CD4-positive, alpha-beta memory T cell (primary cell): Measurements from ENCODE around the gene ALDH8A1. TPM values are rescaled to one million over a fixed set of nuclear protein-coding genes. Genes with fewer than 3 reads are reported as not detected.
A peak's percentile ranks its signal among the peaks of the same experiment; 100 is the strongest.
"Not testable (repeated sequence)": the region's sequence is repeated elsewhere in the genome, so short reads cannot be mapped to it uniquely, and the experiment has no call there.

Experiments
- CTCF ChIA-PET: fragments of 350-600 bp; sonication (Branson Sonifier 250); formaldehyde crosslinking; loops from one replicate; lab custom pipeline; 2021; ENCODE audit warnings: inconsistent platforms; ENCODE audit not compliant: partially characterized antibody; lab: Charles Lee
- POLR2A ChIA-PET: fragments of 350-600 bp; sonication (Branson Sonifier 250); formaldehyde crosslinking; loops from one replicate; lab custom pipeline; 2021; ENCODE audit not compliant: partially characterized antibody; lab: Charles Lee
- DNase-seq, 5 donors: peaks; one replicate each; pipeline versions ENCODE4 v3.0.0 to v3.0.0-alpha.2; 2020 to 2022; ENCODE audit warnings: mixed read lengths in 1 of 5
- H3K27ac ChIP-seq: one replicate; pipeline ENCODE4 v1.7.0; 2013; ENCODE audit warnings: low read depth, low read length
- H3K27me3 ChIP-seq: 2 replicates; pipeline ENCODE4 v1.7.0; 2013; ENCODE audit warnings: mild to moderate bottlenecking, low read length, moderate library complexity; ENCODE audit not compliant: insufficient read depth
- H3K36me3 ChIP-seq: 2 replicates; pipeline ENCODE4 v1.7.0; 2013; ENCODE audit warnings: mild to moderate bottlenecking, low read length, moderate library complexity; ENCODE audit not compliant: insufficient read depth
- H3K4me1 ChIP-seq: 2 replicates; pipeline ENCODE4 v1.7.0; 2013; ENCODE audit warnings: mild to moderate bottlenecking, low read length, moderate library complexity; ENCODE audit not compliant: insufficient read depth
- H3K4me3 ChIP-seq, 2 donors: one replicate each; pipeline ENCODE4 v1.7.0; 2013; ENCODE audit warnings: low read length in 2 of 2, mild to moderate bottlenecking in 1 of 2
- H3K9me3 ChIP-seq, 2 donors: one replicate each; pipeline ENCODE4 v1.7.0; 2013; ENCODE audit warnings: low read length in 2 of 2, control low read depth in 1 of 2; ENCODE audit not compliant: control insufficient read depth in 1 of 2
- H3K27ac Mint-ChIP-seq, 7 donors: one replicate each; pipeline ENCODE4 v1.8.0; 2020 to 2021; ENCODE audit warnings: mixed read lengths in 7 of 7, mild to moderate bottlenecking in 6 of 7, inconsistent platforms in 3 of 7, moderate library complexity in 3 of 7
- H3K27me3 Mint-ChIP-seq, 2 donors: one replicate each; pipeline ENCODE4 v1.8.0; 2020 to 2021; ENCODE audit warnings: mixed read lengths in 2 of 2
- H3K36me3 Mint-ChIP-seq, 2 donors: one replicate each; pipeline ENCODE4 v1.8.0; 2020 to 2021; ENCODE audit warnings: mixed read lengths in 2 of 2, inconsistent platforms in 1 of 2, mild to moderate bottlenecking in 1 of 2
- H3K4me1 Mint-ChIP-seq, 4 donors: one replicate each; pipeline ENCODE4 v1.8.0; 2020 to 2021; ENCODE audit warnings: mixed read lengths in 4 of 4, mild to moderate bottlenecking in 1 of 4
- H3K4me3 Mint-ChIP-seq, 8 donors: one replicate each; pipeline ENCODE4 v1.8.0; 2020 to 2021; ENCODE audit warnings: mixed read lengths in 8 of 8, mild to moderate bottlenecking in 7 of 8, moderate library complexity in 6 of 8, inconsistent platforms in 3 of 8
- H3K9me3 Mint-ChIP-seq, 8 donors: one replicate each; pipeline ENCODE4 v1.8.0; 2020 to 2021; ENCODE audit warnings: mixed read lengths in 8 of 8, mild to moderate bottlenecking in 5 of 8, inconsistent platforms in 3 of 8, moderate library complexity in 1 of 8
- intact Hi-C: fragments of 100-400 bp; cut with micrococcal nuclease; formaldehyde crosslinking; loops from one replicate; pipeline ENCODE4 v1.15.1; 2023
- polyA plus RNA-seq, 2 donors: library from polyadenylated mRNA; unstranded; fragments of 300-500 nt; fragmentation: Illumina TruSeq; gene quantifications; one replicate each; pipeline ENCODE4 v1.2.3, GENCODE V29; 2021
- total RNA-seq, 2 experiments: library from RNA; stranded (reverse); gene quantifications; one replicate each; pipeline ENCODE4 v1.2.3, GENCODE V29; 2021

The ALDH8A1 gene
- total and polyA plus RNA-seq, 4 experiments from 2014 or later = 2.2 TPM; not detected in 2

- H3K27me3 ChIP-seq = no peaks in the 10 kb centered on the region
- H3K4me3 Mint-ChIP-seq = no peak overlapping the region
- H3K36me3 ChIP-seq = no peaks in the 10 kb centered on the region
- intact Hi-C loops = no loop called here
- no peaks in the 10 kb centered on the region for H3K4me1 ChIP-seq
- peaks cover 0 to 2% of the 10 kb centered on the region in 2 donors for H3K27me3 Mint-ChIP-seq
- H3K4me3 ChIP-seq = no peak overlapping the region
- H3K4me1 Mint-ChIP-seq = no peaks in the 10 kb centered on the region
- H3K27ac Mint-ChIP-seq = peak overlapping the region in 1 of 7 donors; percentile 18
- CTCF ChIA-PET = no interaction called here
- no peaks in the 10 kb centered on the region for H3K9me3 ChIP-seq
- H3K36me3 Mint-ChIP-seq = no peaks in the 10 kb centered on the region
- no peak overlapping the region for H3K27ac ChIP-seq
- H3K9me3 Mint-ChIP-seq = peaks cover 0 to 4% (median 0%) of the 10 kb centered on the region in 8 donors
- DNase-seq = no peak
- POLR2A ChIA-PET = no interaction called here
Observed at GRCh38 chr6:134902074-134902861, 47.6 kb downstream of the ALDH8A1 start.

GRCh38 chr6:134898575-134898974 lies 51.3 kb downstream of the ALDH8A1 start:
- H3K27me3 ChIP-seq = no peaks in the 10 kb centered on the region
- CTCF ChIA-PET = no interaction called here
- no peaks in the 10 kb centered on the region for H3K4me1 ChIP-seq
- no peaks in the 10 kb centered on the region for H3K9me3 Mint-ChIP-seq
- POLR2A ChIA-PET = interaction anchor here (0.6 kb wide), 1 partner anchor 129 kb away, joined by 3 read pairs; no protein-coding TSS in a partner anchor
- no peak overlapping the region for H3K27ac Mint-ChIP-seq
- H3K36me3 ChIP-seq = no peaks in the 10 kb centered on the region
- peaks cover 6% of the 10 kb centered on the region in 2 donors for H3K27me3 Mint-ChIP-seq
- no peak overlapping the region for H3K27ac ChIP-seq
- no peak overlapping the region for H3K4me3 Mint-ChIP-seq
- no peaks in the 10 kb centered on the region for H3K4me1 Mint-ChIP-seq
- H3K4me3 ChIP-seq = no peak overlapping the region
- no peak for DNase-seq
- H3K36me3 Mint-ChIP-seq = no peaks in the 10 kb centered on the region
- no peaks in the 10 kb centered on the region for H3K9me3 ChIP-seq
- intact Hi-C loops = no loop called here

GRCh38 chr6:134898166-134898565 lies 51.7 kb downstream of the ALDH8A1 start:
- H3K4me3 ChIP-seq, H3K4me3 Mint-ChIP-seq, intact Hi-C loops, H3K9me3 ChIP-seq, H3K27ac ChIP-seq, H3K27me3 ChIP-seq, H3K27me3 Mint-ChIP-seq, H3K36me3 ChIP-seq, CTCF ChIA-PET, H3K27ac Mint-ChIP-seq, H3K4me1 ChIP-seq, H3K4me1 Mint-ChIP-seq, DNase-seq, H3K9me3 Mint-ChIP-seq, H3K36me3 Mint-ChIP-seq: not testable (repeated sequence)
- POLR2A ChIA-PET = interaction anchor here (0.6 kb wide), 1 partner anchor 129 kb away, joined by 3 read pairs; no protein-coding TSS in a partner anchor

GRCh38 chr6:134896910-134897309 lies 53.0 kb downstream of the ALDH8A1 start:
- Mint-ChIP-seq H3K4me1 (no peaks in the 10 kb centered on the region), H3K27ac (no peak overlapping the region), H3K36me3 (no peaks in the 10 kb centered on the region), H3K4me3 (no peak overlapping the region), H3K9me3 (peaks cover 0 to 9% (median 4%) of the 10 kb centered on the region in 8 donors), H3K27me3 (peaks cover 7 to 8% of the 10 kb centered on the region in 2 donors)
- no peak overlapping the region for H3K4me3 ChIP-seq
- no peaks in the 10 kb centered on the region for H3K4me1 ChIP-seq
- ChIA-PET CTCF (no interaction called here), POLR2A (no interaction called here)
- no peaks in the 10 kb centered on the region for H3K9me3 ChIP-seq
- DNase-seq = no peak
- no peaks in the 10 kb centered on the region for H3K36me3 ChIP-seq
- no peak overlapping the region for H3K27ac ChIP-seq
- H3K27me3 ChIP-seq = no peaks in the 10 kb centered on the region
- intact Hi-C loops = no loop called here

- Histone ChIP-seq H3K36me3 (no peaks in the 10 kb centered on the region), H3K4me3 (no peak overlapping the region), H3K27me3 (no peaks in the 10 kb centered on the region), H3K9me3 (no peaks in the 10 kb centered on the region), H3K27ac (no peak overlapping the region), H3K4me1 (no peaks in the 10 kb centered on the region)
- Mint-ChIP-seq H3K27ac (no peak overlapping the region), H3K9me3 (peaks cover 0 to 9% (median 5%) of the 10 kb centered on the region in 8 donors), H3K4me3 (no peak overlapping the region), H3K27me3 (peaks cover 7 to 9% of the 10 kb centered on the region in 2 donors), H3K36me3 (no peaks in the 10 kb centered on the region), H3K4me1 (no peaks in the 10 kb centered on the region)
- ChIA-PET POLR2A (no interaction called here), CTCF (interaction anchor here (1.3 kb wide), 1 partner anchor 12 kb away, joined by 4 read pairs; no protein-coding TSS in a partner anchor)
- DNase-seq = no peak
- intact Hi-C loops = no loop called here
Observed at GRCh38 chr6:134894800-134895199, 55.1 kb downstream of the ALDH8A1 start.

- POLR2A ChIA-PET = no interaction called here
- no peaks in the 10 kb centered on the region for H3K9me3 ChIP-seq
- no peaks in the 10 kb centered on the region for H3K4me1 Mint-ChIP-seq
- H3K4me1 ChIP-seq = no peaks in the 10 kb centered on the region
- no peak overlapping the region for H3K27ac Mint-ChIP-seq
- no peaks in the 10 kb centered on the region for H3K27me3 ChIP-seq
- no peak overlapping the region for H3K4me3 Mint-ChIP-seq
- intact Hi-C loops = no loop called here
- DNase-seq = no peak
- CTCF ChIA-PET = no interaction called here
- H3K36me3 ChIP-seq = no peaks in the 10 kb centered on the region
- H3K36me3 Mint-ChIP-seq = no peaks in the 10 kb centered on the region
- H3K9me3 Mint-ChIP-seq = peaks cover 0 to 9% (median 5%) of the 10 kb centered on the region in 8 donors
- H3K4me3 ChIP-seq = no peak overlapping the region
- peaks cover 10 to 11% of the 10 kb centered on the region in 2 donors for H3K27me3 Mint-ChIP-seq
- no peak overlapping the region for H3K27ac ChIP-seq
Observed at GRCh38 chr6:134892362-134892761, 57.5 kb downstream of the ALDH8A1 start.

- Histone ChIP-seq H3K4me3 (no peak overlapping the region), H3K36me3 (no peaks in the 10 kb centered on the region), H3K4me1 (no peaks in the 10 kb centered on the region), H3K27ac (no peak overlapping the region), H3K27me3 (no peaks in the 10 kb centered on the region), H3K9me3 (no peaks in the 10 kb centered on the region)
- Mint-ChIP-seq H3K36me3 (no peaks in the 10 kb centered on the region), H3K27ac (no peak overlapping the region), H3K4me1 (no peaks in the 10 kb centered on the region), H3K27me3 (peaks cover 14 to 15% of the 10 kb centered on the region in 2 donors), H3K9me3 (peaks cover 0 to 9% (median 5%) of the 10 kb centered on the region in 8 donors), H3K4me3 (no peak overlapping the region)
- intact Hi-C loops = no loop called here
- POLR2A ChIA-PET = no interaction called here
- no peak for DNase-seq
- CTCF ChIA-PET = interaction anchor here (1.0 kb wide), 1 partner anchor 49 kb away, joined by 4 read pairs; no protein-coding TSS in a partner anchor
Observed at GRCh38 chr6:134891633-134892032, 58.3 kb downstream of the ALDH8A1 start.
